ENCODE results near the gene AVEN. TPM values are rescaled to one million over a fixed set of nuclear protein-coding genes. Genes with fewer than 3 reads are reported as not detected.

The AVEN gene
- total RNA-seq, 1 donor from 2014 or later = 24.4 TPM

DNA sequence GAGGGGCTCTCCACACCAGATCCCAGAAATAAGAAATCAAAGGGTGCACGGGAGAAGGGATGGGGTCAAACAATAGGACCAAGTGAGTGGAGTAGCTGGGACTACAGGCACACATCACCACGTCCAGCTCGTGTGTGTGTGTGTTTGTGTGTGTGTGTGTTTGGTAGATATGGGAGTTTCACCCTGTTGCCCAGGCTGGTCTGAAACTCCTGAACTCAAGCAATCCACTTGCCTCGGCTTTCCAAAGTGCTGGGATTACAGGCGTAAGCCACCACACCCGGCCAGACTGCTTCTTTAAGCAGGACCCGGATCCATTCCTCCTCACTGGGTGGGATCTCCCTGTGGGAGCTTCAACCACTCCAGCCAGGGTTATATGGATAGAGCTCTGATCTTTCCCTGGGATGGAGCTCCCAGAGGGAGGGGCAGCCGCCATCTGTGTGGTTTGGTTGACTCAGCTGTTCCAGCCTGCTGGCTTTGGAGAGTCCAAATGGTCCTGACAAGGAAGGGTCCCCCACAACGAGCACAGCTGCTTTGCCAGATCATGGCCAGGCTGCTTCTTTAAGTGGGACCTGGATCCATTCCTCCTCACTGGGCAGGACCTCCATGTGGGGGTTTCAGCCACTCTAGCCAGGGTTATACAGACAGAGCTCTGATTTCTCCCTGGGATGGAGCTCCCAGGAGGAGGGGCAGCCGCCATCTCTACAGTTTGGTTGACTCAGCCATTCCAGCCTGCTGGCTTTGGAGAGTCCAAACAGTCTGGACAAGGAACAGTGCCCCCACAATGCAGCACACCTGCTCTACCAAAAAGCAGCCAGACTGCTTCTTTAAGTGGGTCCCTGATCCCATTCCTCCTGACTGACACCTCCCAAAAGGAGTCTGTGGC is 9.1 kb upstream of the AVEN start:
- no peak for TF ChIP-seq CTCF (IDR thresholded peaks at IDR 0.05; ENCODE audit: insufficient read depth, low read length, poor library complexity, severe bottlenecking)
- no peak for DNase-seq (ENCODE audit: low read depth)
- H3K36me3 ChIP-seq (ENCODE audit: control insufficient read depth, insufficient read depth, low read length) = no peaks in the 10 kb centered on the region
- no peaks in the 10 kb centered on the region for H3K27me3 ChIP-seq (ENCODE audit: control insufficient read depth, insufficient read depth, low read length)
- no peak overlapping the region for H3K4me3 ChIP-seq (ENCODE audit: low read depth, low read length)

DNA sequence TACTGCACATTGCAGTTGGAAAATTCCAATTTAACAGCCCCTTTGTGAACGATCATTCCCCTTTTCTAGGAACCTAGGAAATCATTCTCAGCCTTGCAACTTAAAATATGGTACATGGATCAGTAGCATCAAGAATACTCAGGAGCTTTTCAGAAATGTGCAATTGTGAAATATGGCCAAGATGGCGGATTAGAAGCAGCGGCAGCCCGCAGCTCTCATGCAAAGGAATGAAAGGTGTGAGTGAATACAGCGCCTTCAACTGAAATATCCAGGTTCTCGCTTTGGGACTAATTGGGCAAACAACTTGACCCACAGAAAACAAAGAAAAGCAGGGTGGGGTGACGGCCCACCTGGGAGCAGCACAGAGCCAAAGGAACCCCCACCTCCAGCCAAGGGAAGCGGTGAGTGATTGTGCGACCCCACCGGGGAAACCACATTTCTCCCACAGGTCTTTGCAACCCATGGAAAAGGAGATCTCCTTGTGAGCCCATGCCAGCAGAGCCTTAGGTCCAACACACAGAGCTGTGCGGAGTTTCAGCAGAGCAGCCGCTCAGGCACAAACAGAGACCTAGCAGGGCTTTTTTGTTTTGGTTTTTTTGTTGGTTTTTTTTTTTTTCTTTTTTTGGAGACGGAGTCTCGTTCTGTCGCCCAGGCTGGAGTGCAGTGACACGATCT is 7.6 kb upstream of the AVEN start:
- H3K36me3 ChIP-seq (ENCODE audit: control insufficient read depth, insufficient read depth, low read length) = no peaks in the 10 kb centered on the region
- H3K27me3 ChIP-seq (ENCODE audit: control insufficient read depth, insufficient read depth, low read length) = no peaks in the 10 kb centered on the region

DNA sequence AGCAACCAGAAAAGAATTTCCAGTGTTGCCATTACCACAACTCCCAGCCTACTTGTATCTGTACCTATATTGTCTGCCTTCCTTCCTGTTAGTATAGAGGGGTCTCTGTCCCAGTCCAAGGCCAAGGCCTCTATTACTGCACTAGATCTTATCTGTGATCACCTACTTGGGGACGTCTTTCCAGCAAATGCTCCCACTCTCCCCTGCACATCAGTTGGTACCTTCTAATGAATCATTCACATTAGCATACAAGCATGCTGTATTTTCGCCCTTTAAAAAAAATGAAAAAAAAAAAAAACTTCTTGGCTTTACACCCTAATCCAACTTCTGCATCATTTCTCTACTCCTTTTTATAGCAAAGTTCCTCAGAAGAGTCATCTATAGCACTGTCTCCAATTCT is 4.8 kb upstream of the AVEN start:
- Histone ChIP-seq H3K36me3 (ENCODE audit: control insufficient read depth, insufficient read depth, low read length) (no peaks in the 10 kb centered on the region), H3K27me3 (ENCODE audit: control insufficient read depth, insufficient read depth, low read length) (no peaks in the 10 kb centered on the region), H3K4me3 (ENCODE audit: low read depth, low read length) (no peak overlapping the region)
- TF ChIP-seq CTCF (IDR thresholded peaks at IDR 0.05; ENCODE audit: insufficient read depth, low read length, poor library complexity, severe bottlenecking) = no peak
- DNase-seq (ENCODE audit: low read depth) = no peak

More for the DNA sequence above, 7.6 kb upstream of the AVEN start:
- no peak overlapping the region for H3K4me3 ChIP-seq (ENCODE audit: low read depth, low read length)
- no peak for TF ChIP-seq CTCF (IDR thresholded peaks at IDR 0.05; ENCODE audit: insufficient read depth, low read length, poor library complexity, severe bottlenecking)
- DNase-seq (ENCODE audit: low read depth) = no peak

DNA sequence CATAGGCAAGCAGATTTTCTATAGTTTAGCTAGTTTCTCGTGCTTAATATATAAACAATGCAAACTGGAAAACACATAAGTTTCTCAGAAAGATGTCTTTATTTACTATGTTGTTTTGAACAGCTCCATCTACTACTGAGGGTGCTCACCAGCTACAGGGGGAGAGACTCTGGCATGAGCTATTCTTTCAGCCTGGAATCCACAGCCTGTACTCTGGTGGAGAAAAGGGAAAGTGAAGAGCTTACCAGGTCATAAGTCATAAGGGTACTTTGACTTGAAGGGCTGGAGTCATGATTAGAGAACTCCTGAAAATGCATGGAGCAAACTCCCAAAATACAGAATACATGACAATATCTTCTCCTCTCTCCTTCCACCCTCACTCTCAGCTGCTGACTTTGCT is 4.4 kb upstream of the AVEN start:
- DNase-seq (ENCODE audit: low read depth) = no peak
- H3K36me3 ChIP-seq (ENCODE audit: control insufficient read depth, insufficient read depth, low read length) = no peaks in the 10 kb centered on the region
- no peaks in the 10 kb centered on the region for H3K27me3 ChIP-seq (ENCODE audit: control insufficient read depth, insufficient read depth, low read length)

GRCh38 chr15:34039790-34040113 is 748 bp upstream of the AVEN start:
- no peak overlapping the region for H3K4me3 ChIP-seq (ENCODE audit: low read depth, low read length)
- no peaks in the 10 kb centered on the region for H3K36me3 ChIP-seq (ENCODE audit: control insufficient read depth, insufficient read depth, low read length)
- no peak for DNase-seq (ENCODE audit: low read depth)
- no peak for TF ChIP-seq CTCF (IDR thresholded peaks at IDR 0.05; ENCODE audit: insufficient read depth, low read length, poor library complexity, severe bottlenecking)
- H3K27me3 ChIP-seq (ENCODE audit: control insufficient read depth, insufficient read depth, low read length) = no peaks in the 10 kb centered on the region

More for the DNA sequence above, 4.4 kb upstream of the AVEN start:
- no peak for TF ChIP-seq CTCF (IDR thresholded peaks at IDR 0.05; ENCODE audit: insufficient read depth, low read length, poor library complexity, severe bottlenecking)
- H3K4me3 ChIP-seq (ENCODE audit: low read depth, low read length) = no peak overlapping the region

Data from kidney epithelial cell (primary cell).